Hepatocyte (in vitro differentiated cells): ENCODE results near the gene ERFE. TPM values are rescaled to one million over a fixed set of nuclear protein-coding genes. Genes with fewer than 3 reads are reported as not detected.

ENCODE experiments used
- DNase-seq: peaks from one replicate; pipeline ENCODE4 v3.0.0-alpha.2; 2016; ENCODE audit warnings: low spot score
- H2AFZ ChIP-seq: fragments of 200-600 bp; sonication (generic); 2 replicates; pipeline ENCODE4 v1.6.0; 2016; ENCODE audit warnings: antibody characterized with exemption, mild to moderate bottlenecking
- H3K27ac ChIP-seq: fragments of 200-600 bp; sonication (generic); 2 replicates; pipeline ENCODE4 v1.5.1; 2016; ENCODE audit warnings: mild to moderate bottlenecking
- H3K27me3 ChIP-seq: fragments of 200-600 bp; sonication (generic); 2 replicates; pipeline ENCODE4 v1.6.1; 2016
- H3K36me3 ChIP-seq: fragments of 200-600 bp; sonication (generic); replicated peaks from 2 replicates; pipeline ENCODE4 v1.5.1; 2016; ENCODE audit warnings: low read depth; ENCODE audit not compliant: insufficient read depth
- H3K4me1 ChIP-seq: fragments of 200-600 bp; sonication (generic); 2 replicates; pipeline ENCODE4 v1.5.1; 2016; ENCODE audit warnings: mild to moderate bottlenecking, moderate library complexity; ENCODE audit not compliant: insufficient read depth
- H3K4me2 ChIP-seq: fragments of 200-600 bp; sonication (generic); 2 replicates; pipeline ENCODE4 v1.6.0; 2016
- H3K4me3 ChIP-seq: fragments of 200-600 bp; sonication (generic); 2 replicates; pipeline ENCODE4 v1.5.1; 2016; ENCODE audit warnings: mild to moderate bottlenecking
- H3K79me2 ChIP-seq: fragments of 200-600 bp; sonication (generic); 2 replicates; pipeline ENCODE4 v1.6.0; 2017; ENCODE audit warnings: mild to moderate bottlenecking
- H3K9me2 ChIP-seq: fragments of 200-600 bp; sonication (generic); replicated peaks from 2 replicates; pipeline ENCODE4 v1.6.0; 2017; ENCODE audit warnings: mild to moderate bottlenecking; ENCODE audit not compliant: insufficient read depth
- H3K9me3 ChIP-seq: fragments of 200-600 bp; sonication (generic); 2 replicates; pipeline ENCODE4 v1.5.1; 2016; ENCODE audit warnings: low read depth, mild to moderate bottlenecking
- H4K20me1 ChIP-seq: fragments of 200-600 bp; sonication (generic); 2 replicates; pipeline ENCODE4 v1.6.0; 2016; ENCODE audit warnings: mild to moderate bottlenecking; ENCODE audit not compliant: insufficient read depth, poor library complexity, severe bottlenecking
- CTCF ChIP-seq: fragments of 200-600 bp; sonication (generic); IDR thresholded peaks from 2 replicates; pipeline ENCODE4 v1.5.1; 2016; ENCODE audit warnings: antibody characterized with exemption, mild to moderate bottlenecking; ENCODE audit not compliant: poor library complexity
- EZH2 ChIP-seq: fragments of 200-600 bp; sonication (generic); IDR thresholded peaks from 2 replicates; pipeline ENCODE4 v1.6.1; 2016; ENCODE audit warnings: antibody characterized with exemption, mild to moderate bottlenecking, borderline replicate concordance
- EZH2phosphoT487 ChIP-seq: fragments of 200-600 bp; sonication (generic); IDR thresholded peaks from one replicate; pipeline ENCODE4 v1.6.1; 2018; ENCODE audit warnings: antibody characterized with exemption, mild to moderate bottlenecking, low read depth, moderate library complexity; ENCODE audit not compliant: unreplicated experiment, severe bottlenecking
- WGBS: methylation state at CpG from one replicate; pipeline ENCODE4 v1.1.6; 2016; ENCODE audit warnings: low lambda C conversion rate; ENCODE audit errors: missing lambda C conversion rate; 5-methylcytosine and 5-hydroxymethylcytosine counted together
- polyA plus RNA-seq: library from polyadenylated mRNA; unstranded; fragments of >200 nt; fragmentation: Nextera tagmentation; extraction: Ambion mirVana; gene quantifications from 2 replicates; pipeline ENCODE4 v1.2.1, GENCODE V29; 2016
- total RNA-seq: library from RNA; depleted of rRNA; stranded (reverse); fragments of >200 nt; gene quantifications from 2 replicates; pipeline ENCODE4 v1.2.3, GENCODE V29; 2014

ERFE gene
- total and polyA plus RNA-seq, 2 experiments from 2014 or later, result 0.27 to 0.30 TPM

GRCh38 chr2:238123991-238124470 lies 34.7 kb upstream of the ERFE start:
- no peaks in the 10 kb centered on the region for H4K20me1 ChIP-seq
- DNase-seq, result no peak
- TF ChIP-seq CTCF (no peak), EZH2phosphoT487 (no peak), EZH2 (no peak)
- no peaks in the 10 kb centered on the region for H3K79me2 ChIP-seq
- H3K4me2 ChIP-seq, result no peak overlapping the region
- H2AFZ ChIP-seq, result no peak overlapping the region
- WGBS, result 86% methylated on average over 13 of the region's 14 CpGs
- H3K9me2 ChIP-seq, result no peaks in the 10 kb centered on the region
- no peaks in the 10 kb centered on the region for H3K9me3 ChIP-seq
- H3K27me3 ChIP-seq, result peaks cover 6% of the 10 kb centered on the region
- H3K36me3 ChIP-seq, result no peaks in the 10 kb centered on the region
- no peaks in the 10 kb centered on the region for H3K4me1 ChIP-seq
- no peak overlapping the region for H3K27ac ChIP-seq
- no peak overlapping the region for H3K4me3 ChIP-seq

DNA sequence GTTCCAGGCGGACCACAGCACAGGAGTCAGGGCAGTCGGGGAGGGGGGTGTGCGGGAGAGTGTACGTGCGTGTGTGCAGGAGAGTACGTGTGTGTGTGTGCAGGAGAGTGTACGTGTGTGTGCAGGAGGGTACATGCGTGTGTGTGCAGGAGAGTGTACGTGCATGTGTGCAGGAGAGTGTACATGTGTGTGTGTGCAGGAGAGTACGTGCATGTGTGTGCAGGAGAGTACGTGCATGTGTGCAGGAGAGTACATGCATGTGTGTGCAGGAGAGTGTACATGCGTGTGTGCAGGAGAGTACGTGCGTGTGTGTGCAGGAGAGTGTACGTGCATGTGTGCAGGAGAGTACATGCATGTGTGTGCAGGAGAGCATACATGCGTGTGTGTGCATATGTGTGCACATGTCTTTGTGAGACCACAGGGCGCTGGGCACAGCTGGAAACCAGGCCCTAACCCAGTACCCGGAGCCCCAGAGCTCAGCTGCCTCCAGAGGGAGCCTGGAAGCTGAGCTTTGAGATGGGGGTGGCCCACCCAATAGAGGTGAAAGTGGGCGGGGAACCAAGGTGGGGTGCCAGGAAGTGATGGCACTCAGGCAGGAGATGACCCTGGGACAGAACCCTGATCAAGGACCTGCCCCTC lies 34.2 kb upstream of the ERFE start:
- H3K79me2 ChIP-seq, result no peaks in the 10 kb centered on the region
- no peak overlapping the region for H2AFZ ChIP-seq
- no peak for DNase-seq
- no peaks in the 10 kb centered on the region for H3K36me3 ChIP-seq
- TF ChIP-seq EZH2phosphoT487 (no peak), CTCF (no peak), EZH2 (no peak)
- H3K27ac ChIP-seq, result no peak overlapping the region
- H3K4me2 ChIP-seq, result no peak overlapping the region
- H3K27me3 ChIP-seq, result peaks cover 6% of the 10 kb centered on the region
- H4K20me1 ChIP-seq, result no peaks in the 10 kb centered on the region
- H3K4me1 ChIP-seq, result no peaks in the 10 kb centered on the region
- H3K4me3 ChIP-seq, result no peak overlapping the region
- H3K9me3 ChIP-seq, result no peaks in the 10 kb centered on the region
- H3K9me2 ChIP-seq, result no peaks in the 10 kb centered on the region
- WGBS, result 95% methylated on average over 18 of the region's 19 CpGs

GRCh38 chr2:238125127-238125885 lies 33.5 kb upstream of the ERFE start:
- Histone ChIP-seq H3K4me1 (no peaks in the 10 kb centered on the region), H3K4me3 (no peak overlapping the region), H3K9me2 (no peaks in the 10 kb centered on the region), H3K27ac (no peak overlapping the region), H3K4me2 (no peak overlapping the region), H3K27me3 (no peaks in the 10 kb centered on the region), H2AFZ (no peak overlapping the region), H4K20me1 (no peaks in the 10 kb centered on the region), H3K36me3 (no peaks in the 10 kb centered on the region), H3K9me3 (no peaks in the 10 kb centered on the region), H3K79me2 (no peaks in the 10 kb centered on the region)
- no peak for TF ChIP-seq CTCF
- TF ChIP-seq EZH2, result no peak
- no peak for TF ChIP-seq EZH2phosphoT487
- 93% methylated on average over 15 of the region's 20 CpGs for WGBS
- DNase-seq, result no peak
